DMS53 (cell line): ENCODE measurements around the gene ATG16L1.

ENCODE experiments used
- DNase-seq: peaks from one replicate; lab custom pipeline; 2025; lab: John Stamatoyannopoulos, UW

The ATG16L1 gene

DNA sequence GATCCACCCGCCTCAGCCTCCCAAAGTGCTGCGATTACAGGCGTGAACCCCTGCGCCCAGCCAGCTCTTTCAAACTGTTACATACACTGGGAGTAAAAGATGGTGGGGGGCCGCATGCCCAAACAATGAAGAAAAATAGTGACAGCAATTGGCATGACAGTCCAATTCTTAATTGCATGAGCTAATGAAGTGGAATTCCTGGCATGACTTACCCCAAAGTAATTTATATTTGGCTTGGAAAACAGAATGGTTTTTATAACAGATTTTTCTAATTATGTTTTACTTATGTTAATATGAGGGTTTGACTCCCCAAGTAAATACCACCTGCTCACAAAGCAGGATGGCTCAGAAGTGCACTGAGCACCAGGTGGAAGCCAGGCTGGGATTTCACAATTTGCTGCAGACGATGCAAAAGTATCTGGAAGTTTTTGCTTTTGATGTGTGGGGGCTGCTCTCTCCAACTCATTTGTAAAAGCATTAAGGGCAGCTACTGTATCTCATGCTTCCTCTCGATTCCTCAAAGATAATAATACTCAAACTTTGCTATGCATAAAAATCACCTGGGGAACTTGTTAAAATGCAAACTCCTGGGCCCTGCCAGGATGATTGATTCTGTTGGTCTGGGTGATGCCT, 24.0 kb upstream of the ATG16L1 start:
- no peak for DNase-seq

DNA sequence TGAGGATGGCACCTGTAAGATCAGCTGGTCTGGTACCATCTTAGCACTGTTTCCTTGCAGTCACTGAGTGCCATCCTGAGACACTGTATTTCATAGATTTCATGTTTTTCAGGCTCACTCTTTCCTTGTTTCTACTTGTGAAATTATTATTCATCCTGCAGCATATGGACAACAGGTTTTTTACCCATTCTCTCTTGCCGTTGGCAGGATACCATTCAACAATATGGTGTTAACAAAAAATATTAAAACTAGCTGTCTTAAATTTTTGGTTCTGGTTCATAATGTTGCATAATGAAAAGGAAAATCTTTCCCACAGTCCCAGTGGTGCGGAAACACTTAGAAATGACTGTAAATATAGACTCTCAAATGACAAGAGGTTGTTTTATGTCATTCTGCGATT, 23.1 kb upstream of the ATG16L1 start:
- no peak for DNase-seq

DNA sequence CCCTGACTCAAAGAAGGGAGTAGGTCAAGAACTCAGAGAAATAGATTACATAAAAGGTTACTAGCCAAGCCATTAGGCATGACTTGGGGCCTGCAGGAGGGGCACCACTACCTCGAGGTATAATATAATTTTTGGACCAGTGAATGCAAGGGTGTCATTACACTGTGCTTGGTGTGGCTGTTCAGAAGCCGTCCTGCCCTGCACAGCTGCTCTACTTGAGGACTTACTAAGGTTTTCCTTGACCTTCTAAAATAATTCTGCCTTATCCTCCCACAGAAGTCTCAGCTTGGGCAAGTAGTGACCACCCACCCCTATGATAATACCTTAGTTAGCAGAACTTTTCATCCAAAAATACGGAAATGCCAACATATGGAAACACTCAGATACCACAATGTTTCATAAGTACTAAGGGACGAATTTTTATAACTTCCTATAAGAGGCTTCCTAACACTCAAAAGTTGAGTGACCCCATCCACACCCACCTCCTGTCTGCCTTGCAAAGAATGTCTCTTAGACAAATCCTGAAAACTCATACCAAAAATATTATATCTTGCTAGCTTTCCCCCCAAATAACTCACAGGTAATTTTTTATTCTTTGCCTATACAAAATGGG, 17.7 kb upstream of the ATG16L1 start:
- DNase-seq: no peak

DNA sequence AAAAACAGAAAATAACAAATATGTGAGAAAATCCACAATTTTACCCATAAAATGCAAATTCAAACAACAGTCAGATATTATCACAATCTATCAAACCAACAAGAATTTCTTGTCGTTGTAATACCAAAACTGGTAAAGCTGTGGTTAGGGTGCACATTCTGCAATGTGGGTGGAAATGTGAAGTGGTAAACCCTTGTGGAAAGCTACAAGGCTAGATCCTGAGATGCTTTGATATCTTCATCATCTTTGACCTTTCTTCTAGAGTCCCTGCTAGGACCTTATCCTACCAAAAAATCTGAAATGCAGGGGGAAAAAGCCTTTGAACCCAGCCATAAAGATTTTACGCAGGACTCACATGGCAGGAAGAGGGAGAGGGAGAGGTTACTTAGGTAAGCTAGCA, 17.2 kb upstream of the ATG16L1 start:
- DNase-seq: no peak

DNA sequence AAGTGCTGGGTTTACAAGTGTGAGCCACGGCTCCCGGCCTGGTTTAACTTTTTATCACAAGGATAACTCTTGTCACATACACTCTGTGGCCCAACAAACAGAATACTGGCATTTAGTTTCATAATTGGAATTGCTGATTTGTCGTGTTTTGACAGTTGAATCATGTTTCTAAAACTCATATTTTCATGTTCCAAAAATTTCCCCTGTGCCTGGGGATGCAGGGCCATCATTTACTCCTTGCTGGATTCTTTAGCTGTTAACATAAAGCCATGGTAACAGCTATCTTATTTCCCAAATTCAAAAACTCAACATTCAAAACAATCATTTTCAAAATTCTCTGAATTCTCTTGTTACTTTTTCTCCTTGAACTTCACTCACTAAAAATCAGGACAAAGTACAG, 16.5 kb upstream of the ATG16L1 start:
- no peak for DNase-seq

DNA sequence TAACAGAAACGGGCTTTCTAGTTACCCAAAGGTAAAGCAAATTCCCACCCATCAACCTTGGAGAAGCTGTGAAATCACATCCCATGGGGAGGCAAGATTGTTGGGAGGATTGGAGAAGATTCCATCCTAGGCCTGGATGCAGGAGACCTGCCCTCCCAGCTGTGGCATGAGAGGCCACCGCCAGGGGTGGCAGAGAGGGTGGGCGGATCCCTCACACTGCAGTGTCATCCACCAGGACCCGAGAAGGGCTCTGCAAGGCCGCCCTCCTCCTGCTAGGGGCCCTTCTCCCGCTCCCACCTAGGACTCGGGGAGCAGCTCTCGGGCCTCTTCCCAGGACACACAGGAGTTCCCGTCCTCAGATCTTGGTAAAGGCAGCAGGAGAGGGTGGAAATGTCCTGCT, 15.5 kb upstream of the ATG16L1 start:
- no peak for DNase-seq

DNA sequence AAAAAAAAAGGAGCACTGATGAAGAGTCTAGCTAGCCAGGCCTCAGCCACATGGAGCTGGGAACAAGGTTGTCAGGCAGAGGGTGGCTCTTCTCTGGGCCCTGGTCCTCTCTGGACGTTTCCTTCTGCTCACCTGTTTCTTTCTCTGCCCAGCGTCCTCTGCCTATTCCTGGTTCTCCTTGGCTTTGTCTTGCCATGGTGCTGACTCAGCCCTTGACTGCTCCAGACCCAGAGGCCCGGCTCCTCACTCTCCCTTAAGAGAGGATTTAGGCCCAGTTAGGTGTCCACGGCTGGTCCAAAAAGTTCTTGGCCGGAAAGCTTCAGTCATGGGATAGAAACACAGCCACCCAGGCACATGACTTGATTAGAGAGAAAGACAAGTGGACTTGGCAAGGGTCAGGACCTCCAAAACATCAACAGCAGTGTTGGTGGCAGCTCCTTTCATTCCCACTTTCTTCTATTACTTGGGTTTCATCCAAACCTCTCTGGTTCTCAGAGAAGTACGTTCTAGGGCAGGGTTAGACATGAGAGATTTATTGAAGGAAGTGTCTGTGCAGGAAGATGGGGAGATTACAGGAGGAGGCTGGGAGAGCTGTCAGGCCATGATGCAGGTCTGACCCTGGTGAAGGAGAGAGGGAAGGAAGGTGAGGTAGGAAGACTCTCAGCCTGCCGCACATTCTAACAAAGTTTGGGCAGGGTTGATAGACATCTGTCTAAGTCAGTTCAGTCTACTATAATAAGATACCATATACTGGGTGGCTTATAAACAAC, 14.5 kb upstream of the ATG16L1 start:
- no peak for DNase-seq

DNA sequence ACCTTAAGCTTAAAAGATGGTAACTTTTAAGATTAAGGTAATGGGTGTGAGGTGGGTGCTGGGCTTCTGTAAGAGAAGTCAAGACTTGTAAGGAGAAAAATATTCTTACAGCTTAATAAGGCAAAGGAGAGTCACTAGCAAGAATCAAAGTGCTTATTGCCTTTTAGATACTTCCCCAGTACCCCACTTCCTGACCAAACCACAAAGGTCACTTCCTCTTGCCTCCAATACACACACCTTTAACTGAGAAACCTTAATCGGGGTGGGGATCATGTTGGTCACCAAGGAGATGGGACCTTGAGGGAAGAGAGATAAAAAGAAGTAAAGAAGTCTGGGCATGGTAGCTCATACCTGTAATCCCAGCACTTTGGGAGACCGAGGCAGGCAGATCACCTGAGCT, 10.6 kb upstream of the ATG16L1 start:
- no peak for DNase-seq

DNA sequence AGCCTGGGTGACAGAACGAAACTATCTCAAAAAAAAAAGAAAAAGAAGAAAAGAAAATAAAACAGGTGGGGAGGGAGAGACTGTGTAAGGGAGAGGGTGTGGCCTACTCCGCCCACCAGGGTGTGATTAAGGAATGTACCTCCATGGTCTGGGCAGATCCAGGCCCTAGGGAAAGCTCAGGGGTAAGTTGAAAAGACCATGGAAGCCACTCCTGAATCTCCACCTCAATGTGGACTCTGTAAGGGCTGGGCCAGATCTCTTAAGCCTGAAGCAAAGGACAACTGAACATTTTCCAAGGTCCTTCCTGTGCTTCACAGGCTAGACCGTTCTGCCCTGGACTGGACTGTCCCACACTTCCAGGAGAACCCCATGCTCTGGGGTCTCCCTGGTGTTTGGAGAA, 9.7 kb upstream of the ATG16L1 start:
- DNase-seq: no peak

DNA sequence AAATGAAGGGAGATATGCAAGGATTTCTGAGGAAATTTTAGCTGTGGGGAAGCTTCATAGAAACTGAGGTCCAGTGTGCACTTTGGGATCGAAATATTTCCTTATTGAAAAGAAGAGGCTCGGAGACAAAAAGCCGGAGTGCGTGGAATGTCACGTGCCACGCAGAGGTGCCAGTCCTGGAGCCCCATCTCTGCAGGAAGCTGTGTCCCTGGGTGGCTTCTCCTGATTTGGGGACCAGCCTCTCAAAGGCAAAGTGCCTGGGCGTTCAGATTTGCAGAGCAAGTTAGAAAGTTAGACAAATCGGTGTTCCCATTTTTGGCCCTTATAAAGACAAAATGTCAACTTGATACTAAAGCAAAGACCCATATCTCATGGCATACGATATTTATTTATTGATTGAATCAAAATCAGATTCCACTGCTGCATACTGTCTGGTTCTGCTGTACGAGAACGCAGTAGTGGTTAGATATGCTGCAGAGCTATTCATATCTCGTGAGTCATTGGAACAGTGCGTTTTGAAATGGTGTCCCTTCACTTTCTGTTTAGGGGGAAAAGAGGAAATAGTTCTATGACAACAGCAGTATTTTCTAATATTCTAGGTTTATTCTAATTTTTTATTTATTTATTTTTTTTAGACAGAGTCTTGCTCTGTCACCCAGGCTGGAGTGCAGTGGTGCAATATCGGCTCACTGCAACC, 9.1 kb upstream of the ATG16L1 start:
- no peak for DNase-seq

DNA sequence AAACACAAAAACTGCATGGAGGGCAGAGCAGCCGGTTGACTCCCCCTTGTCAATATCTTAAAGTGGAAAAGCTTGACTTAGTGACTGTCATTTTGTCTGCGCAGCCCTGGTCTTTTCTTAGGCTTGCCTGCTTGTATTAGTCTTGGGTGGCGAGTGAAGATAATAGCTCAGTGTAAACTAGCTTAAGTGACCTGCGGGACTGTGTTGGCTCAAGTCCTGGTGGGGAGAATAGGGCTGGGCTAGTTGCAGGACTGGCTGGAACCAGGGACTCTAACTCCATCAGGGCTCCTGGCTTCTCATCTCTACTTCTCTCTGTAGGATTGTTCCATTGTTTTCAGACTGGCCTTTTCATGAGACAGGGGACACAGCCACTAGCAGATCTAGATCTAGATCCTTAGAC, 8.1 kb upstream of the ATG16L1 start:
- DNase-seq: no peak

DNA sequence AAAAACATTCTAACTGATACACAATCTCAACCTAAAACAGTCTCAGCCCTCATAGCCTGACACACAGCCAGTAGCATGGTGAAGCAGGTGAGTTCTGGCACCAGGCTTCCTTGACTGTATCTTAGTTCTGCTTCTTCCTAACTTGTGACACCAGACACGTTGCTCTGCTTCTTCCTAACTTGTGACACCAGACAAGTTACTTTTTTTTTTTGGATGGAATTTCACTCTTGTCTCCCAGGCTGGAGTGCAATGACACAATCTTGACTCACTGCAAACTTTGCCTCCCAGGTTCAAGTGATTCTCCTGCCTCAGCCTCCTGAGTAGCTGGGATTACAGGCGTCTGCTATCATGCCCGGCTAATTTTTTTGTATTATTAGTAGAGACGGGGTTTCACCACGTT, 6.7 kb upstream of the ATG16L1 start:
- no peak for DNase-seq

DNA sequence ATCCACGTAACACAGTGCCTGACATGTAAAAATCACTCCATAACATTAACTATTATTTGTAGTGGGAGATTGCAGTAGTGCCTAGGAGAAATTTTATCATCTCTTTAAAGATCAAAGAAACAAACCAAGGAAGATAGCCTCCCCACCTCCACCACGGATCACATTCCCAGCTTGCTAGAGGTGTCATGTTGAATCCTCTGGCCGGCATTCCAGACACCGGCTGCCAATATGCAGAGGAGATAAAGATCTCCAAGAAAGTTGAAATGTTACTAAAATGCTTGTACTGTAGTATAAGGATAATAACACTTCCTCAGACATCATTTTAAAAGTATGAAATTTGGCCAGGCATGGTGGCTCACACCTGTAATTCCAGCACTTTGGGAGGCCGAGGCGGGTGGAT, 6.1 kb upstream of the ATG16L1 start:
- no peak for DNase-seq

DNA sequence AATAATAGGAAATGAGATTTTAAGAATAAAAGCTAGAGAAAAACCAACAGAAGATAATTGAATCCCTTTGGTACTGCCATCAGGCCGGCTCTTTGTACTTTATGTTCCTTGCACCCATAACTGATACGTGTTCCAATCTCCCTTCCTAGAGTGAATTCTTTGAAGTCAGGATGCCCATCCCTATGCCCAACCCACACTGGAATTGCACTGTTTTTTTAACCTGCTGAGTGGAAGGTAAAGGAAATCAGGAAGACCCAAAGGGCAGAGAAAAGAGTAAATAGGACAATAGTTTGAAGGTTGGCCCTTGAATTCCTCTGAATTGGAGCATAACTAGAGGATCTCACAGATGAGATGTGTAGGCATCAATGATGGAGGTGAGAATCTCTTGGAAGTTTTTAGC, 4.4 kb upstream of the ATG16L1 start:
- DNase-seq: no peak

DNA sequence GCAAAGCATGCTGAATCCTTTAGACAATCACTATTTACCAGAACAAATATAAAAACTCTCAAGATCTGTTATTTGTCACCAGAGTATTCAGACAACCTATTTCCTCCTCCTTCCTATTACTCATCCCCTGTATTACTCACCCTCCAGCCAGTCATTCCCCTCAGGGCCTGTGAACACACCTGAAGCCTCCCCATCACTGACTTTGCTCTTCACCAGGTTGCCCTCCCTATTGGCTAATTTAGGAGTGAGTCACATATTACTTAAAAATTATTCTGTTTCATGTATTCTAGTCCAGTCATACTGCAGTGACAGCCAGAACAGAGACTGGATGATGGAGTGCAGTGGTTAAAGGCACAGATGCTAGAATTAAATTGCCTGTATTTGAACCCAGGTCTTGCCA, 3.7 kb upstream of the ATG16L1 start:
- peak; percentile 73 for DNase-seq

DNA sequence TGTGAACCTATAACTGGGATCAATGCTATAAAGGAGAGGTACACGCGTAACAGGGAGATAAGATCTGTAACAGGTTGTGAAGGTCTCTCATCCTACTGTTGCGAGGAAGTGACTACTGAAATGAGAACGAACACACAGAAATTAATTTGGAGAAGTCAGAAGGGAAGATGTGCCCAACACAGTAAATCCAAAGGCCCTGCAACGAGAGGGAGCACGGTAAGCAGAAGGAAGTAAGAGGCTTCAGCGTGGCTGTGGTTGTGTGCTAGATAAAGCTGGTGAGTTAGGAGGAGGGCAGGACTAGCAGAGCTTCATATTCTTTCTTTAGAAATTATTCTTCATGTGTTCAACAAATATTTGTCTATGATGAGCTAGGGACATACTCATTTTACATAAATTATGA, 2.5 kb upstream of the ATG16L1 start:
- no peak for DNase-seq

DNA sequence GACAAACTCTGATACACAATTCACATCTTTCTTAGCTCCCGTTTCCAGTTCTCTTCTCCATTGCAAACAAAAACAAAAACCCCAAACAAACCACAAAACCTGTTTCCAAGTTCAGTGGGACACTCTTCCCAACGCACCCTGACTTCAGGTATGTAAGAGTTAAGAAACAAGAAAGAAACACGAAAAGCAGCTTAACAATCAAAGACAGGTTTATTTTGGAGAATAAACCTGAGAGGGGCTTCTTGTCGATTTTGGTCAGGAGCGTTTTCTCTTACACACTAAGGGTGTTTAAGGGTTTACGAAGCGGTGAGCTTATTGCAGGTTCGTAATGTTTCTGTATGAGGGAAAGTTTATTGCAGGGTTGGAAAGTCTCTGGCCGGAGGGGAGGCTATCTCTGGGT, 905 bp upstream of the ATG16L1 start:
- no peak for DNase-seq

DNA sequence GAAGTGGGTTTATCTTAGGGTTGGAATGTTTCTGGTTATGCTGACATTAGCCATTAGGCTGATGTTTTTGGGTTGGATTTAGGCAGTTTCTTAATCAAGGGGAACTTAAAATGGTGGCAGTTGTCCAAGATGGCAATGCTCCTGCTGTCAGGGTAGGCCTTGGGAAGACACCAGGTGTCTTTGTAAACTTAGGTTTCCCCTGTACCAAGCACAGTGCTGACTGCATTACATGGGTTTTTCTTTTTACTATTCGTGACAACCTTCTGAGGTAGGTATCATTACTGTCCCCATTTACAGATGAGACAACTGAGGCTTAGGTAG, 528 bp upstream of the ATG16L1 start:
- no peak for DNase-seq

DNA sequence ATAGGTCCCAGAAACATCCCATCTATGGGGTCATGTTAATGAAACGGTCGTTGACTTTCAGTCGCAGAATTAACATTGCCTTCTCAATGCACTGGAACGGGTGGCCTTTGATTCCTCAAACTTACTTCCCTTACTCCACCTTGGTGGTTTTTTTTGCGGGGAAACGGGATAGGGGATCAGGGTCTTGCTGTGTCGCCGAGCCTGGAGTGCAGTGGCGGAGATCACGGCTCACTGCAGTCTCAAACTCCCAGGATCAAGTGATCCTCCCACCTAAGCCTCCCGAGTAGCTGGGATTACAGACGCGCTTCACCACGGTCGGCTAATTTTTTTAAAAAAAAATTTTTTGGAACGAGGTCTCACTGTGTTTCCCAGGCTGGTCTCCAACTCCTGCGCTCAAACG, 754 bp downstream of the ATG16L1 start:
- peak; percentile 33 for DNase-seq

DNA sequence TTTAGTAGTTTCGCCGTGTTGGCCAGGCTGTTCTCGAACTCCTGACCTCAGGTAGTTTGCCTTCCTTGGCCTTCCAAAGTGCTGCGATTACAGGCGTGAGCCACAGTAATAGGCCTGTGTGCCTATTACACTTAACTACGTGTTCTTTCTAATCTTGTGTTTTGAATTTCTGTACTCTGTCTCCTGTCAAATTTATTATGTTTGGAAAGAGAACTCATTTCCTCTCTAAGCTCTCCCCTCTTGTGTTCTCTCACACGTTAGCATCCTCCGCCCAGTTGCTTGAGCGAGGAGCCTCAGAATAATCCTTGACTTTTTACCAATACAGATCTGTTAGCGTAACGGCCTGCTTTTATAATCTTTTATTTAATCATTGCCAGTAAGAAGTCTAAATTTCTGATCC, 3.7 kb downstream of the ATG16L1 start:
- no peak for DNase-seq

DNA sequence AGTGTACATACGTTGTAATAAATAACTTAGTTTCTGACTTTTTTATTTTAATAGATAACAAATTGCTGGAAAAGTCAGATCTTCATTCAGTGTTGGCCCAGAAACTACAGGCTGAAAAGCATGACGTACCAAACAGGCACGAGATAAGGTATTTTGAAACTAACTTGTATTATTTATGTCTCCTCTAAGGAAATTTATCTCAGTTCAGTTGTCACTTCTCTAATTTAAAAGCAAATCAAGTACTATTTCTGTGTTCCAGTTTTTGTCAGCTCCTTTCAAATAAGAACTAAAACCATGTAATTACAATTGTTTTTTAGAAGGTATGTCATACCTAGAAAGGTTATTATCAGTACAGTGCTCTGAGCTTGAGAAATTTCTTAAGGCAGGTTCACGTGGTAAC, 4.6 kb downstream of the ATG16L1 start:
- DNase-seq: no peak

DNA sequence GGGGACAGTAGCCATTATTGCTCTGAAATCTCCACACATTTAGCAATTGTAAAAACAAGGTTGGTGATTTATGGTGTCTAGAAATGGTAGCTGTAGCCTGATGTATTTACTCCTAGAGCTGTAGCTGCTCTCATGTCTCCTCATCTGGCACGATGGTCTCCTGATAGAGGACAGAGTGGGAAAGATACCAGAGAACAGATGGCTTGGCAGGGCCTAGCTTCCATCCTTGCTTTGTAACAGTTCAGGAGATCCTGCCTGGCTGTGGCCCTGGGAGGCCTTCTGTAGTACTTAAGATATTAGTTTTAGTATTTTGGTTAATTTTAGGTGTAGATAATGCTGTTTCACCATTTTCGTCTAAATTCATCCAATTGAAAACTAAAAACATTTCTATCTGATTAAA, 6.7 kb downstream of the ATG16L1 start:
- DNase-seq: no peak

DNA sequence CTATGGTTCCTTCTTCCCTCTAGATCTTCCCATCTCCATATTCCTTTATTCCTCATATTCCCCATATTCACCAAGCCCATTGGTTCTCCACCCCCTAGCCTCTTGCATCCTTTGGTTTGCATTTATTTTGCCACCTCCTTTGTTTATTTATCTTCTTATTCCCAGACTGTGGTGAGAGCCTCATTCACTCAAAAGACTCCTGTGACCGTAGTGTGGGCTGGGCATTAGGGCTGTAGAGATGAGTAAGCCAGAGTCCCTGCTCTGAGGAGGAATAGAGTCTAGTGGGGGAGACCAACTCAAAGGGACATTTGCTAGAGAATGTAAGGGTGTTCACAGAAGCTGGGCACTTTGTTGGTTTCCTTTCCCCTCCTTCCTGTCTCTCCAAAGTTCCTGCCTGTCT, 8.3 kb downstream of the ATG16L1 start:
- no peak for DNase-seq
